HG03354 (cell line): ENCODE data around the gene CLIC5.
"Not testable (repeated sequence)": the region's sequence is repeated elsewhere in the genome, so short reads cannot be mapped to it uniquely, and the experiment has no call there.

ENCODE experiments used
- ATAC-seq: cut with Tn5 transposase; IDR thresholded peaks from one replicate; pipeline ENCODE4 v1.9.1; 2021; ENCODE audit warnings: mild to moderate bottlenecking; ENCODE audit not compliant: unreplicated experiment, poor library complexity, severe bottlenecking

CLIC5 gene

GRCh38 chr6:45933855-45934254, 81.8 kb downstream of the CLIC5 start:
- no peak for ATAC-seq

- no peak for ATAC-seq
Observed at GRCh38 chr6:45931232-45931631, 84.4 kb downstream of the CLIC5 start.

DNA sequence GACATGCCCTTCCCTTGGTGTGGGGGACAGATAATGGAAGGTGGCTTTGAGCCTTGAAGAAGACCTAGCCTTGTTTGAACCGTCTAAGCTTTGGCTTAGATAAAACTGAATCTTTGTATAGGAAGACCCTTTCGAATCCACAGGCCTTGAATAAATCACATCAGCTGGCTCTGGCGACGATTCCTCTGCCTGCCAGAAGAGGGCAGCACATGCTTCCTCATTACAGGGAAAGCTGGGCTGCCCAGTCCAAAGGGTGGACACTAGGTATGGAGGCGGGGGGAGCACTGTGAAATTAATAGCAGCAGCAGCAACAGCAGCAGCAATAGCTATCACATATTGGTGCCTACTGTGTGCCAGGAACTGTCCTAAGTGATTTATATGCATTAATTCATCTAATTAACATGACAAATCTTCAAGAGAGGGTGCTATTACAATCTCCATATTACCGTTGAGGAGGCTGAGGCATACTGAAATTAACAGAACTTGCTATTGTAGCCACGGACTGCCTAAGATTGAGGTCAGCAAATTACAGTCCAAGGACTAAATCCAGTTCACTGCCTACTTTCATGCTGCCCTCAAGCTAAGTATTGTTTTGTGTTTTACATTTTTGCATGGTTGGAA, 85.1 kb downstream of the CLIC5 start:
- no peak for ATAC-seq

DNA sequence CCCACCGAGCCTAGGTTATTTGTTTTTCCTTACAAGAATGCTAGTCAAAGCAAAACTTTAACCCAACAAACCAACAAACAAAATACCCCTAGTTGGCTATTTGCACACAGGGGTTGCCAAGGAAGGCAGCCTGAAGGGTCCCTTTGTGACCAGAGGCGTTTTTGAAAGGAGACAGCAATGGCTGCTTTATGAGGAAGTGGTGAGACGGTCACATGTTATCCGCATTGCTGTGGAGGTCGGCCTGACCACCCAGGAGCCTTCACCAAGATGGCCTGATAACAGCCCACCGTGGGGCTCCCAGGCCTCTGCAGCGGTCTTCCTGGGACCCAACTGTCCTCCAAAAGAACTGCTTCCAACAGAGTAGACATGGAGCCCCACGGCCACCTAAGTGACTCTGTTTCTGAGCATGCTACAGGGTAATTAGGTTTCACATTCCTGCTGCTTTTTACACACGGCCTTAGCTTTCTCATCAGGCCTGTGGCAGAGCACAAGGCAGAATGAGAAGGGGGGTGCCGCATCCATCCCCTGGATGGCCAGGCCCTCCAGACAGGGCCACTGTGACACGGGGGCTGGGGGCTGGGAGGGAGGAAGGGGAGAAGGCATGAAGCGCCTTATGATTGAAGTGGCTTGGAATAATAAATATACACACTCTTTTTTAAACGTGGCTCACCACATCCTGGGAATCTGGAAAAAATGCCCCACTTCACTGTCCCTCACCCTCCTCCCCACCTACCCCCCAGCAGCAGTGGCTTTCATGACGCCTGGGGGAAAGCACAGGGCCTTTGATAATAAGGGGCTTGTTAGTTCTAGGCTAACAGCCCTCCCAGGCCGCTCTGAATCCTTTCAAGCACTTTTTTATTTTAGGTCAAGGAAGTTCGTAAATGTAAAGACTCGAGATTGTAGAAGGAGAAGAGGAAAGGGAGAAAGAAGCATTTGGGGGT, 86.0 kb downstream of the CLIC5 start:
- no peak for ATAC-seq

DNA sequence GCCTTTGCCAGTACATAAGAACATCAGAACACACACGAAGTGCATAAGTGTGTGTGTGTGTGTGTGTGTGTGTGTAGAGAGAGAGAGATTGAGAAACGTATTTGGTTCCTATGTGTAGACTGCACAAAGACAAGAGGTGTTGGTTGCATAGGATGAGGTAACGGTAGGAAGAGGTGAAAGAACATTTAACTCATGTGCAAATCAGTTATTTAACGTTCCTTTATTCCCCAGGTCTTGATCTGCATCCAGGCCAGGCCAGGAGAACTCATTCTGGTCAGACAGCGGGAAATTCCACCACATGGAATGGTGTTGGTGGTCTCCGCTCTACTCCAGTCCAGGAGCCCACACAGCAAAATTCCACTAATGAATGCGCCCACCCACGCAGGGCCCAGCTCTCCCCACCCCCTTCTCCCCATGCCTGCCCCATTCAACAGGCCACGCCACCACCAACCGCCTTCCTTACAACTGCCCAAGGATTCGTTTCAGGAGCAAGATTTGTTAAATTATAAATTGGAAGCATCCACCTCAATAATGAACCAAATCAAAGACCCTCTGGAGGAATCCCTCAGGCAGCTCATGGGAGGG, 86.8 kb downstream of the CLIC5 start:
- ATAC-seq: no peak

- ATAC-seq: no peak
Observed at GRCh38 chr6:45927421-45928320, 88.0 kb downstream of the CLIC5 start.

DNA sequence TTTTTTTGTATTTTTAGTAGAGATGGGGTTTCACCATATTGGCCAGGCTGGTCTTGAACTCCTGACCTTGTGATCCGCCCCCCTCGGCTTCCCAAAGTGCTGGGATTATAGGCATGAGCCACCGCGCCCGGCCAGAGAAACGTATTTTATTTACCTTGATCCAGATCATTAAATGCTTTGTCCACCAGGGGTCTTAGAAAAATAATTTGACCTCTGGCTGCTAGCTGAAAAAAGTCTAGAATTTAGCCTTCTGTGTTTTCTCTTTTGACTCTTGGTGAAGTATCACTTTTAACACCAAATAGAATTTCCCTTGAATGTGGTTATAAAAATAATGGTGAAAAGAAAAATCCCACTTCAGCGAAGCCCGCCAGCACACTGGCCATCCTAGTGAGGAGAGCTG, 89.2 kb downstream of the CLIC5 start:
- ATAC-seq: not testable (repeated sequence)

- no peak for ATAC-seq
Observed at GRCh38 chr6:45924763-45925342, 90.8 kb downstream of the CLIC5 start.

DNA sequence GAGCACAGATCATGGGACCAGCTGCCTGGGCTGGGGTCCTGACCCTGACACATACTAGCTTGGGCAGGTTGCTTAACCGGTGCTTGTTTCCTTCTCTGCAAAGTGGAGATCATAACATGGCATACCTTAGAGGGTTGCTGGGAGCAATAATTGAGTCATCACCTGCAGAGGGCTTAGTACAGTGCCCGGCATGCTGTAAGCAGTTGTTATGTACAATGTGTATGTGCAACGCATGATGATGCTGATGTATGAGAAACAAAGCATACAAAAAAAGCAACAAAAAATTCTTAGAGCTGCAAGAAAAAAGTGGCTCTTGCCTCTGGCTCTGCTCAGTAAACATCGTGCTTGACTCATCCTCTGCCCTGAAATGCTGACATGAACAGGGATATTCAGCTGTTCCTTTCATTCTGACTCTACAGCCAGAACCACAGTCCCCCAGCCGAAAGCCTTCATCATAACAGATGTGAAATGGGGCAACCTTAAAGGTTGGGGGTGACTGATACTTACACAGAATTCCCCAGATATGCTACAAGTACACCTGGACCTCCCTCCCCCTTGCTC, 91.7 kb downstream of the CLIC5 start:
- ATAC-seq: peak; percentile 45

DNA sequence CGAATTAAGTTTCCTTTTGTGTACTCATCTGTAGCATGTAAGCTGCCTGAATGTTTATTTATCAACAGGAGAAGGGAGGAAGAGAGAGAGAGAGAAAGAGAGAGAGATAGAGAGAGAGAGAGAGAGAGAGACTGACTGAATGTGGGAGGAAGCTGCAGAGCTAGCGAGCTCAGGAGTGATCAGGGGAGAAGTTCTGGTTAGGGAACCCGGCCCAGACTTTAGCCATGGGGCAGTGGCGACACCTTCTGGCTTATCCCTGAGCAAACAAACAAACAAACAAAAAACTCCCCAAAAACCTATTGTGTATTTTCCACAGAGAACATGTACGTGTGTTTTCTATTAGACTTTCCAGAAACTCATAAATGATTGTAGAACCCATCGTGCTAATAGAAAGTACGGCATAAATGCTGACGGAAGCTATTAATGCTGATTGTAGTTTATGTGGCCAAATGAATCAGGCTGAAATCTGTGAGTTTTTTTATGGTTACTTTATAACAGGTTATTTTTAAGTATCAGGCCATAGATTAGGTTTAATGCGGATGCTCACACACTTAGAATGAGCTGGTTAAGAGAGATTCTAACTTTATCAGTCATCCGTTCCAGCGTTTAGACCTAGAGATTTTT, 92.8 kb downstream of the CLIC5 start:
- peak; percentile 45 for ATAC-seq

DNA sequence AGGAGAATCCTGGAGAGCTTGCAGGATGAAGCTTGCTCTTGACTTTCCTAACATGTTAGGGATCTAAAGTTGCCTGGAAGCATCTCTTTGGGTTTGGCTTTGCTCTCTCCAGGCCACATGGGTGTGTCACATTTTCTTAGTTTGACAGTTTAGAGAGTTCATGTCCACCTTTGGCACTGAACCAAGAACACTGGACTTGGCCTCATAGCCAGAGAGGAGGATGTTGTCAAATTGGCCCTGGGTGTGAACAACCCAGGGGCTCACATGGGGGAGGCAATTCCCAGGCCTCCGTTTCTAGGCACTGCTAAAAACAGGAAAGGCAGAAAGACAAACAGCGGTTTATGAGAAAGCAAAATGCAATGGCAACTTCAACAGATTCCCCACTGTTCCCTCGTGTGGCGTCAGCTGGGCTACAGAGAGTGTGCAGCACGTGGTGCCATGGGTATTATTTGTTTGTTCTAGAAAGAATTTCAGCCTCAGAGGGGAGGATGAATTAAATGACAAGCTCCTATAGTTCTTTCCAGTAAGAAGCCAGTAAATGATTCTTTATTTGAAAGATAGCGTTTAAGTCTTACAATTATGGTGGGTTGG, 93.9 kb downstream of the CLIC5 start:
- ATAC-seq: no peak

DNA sequence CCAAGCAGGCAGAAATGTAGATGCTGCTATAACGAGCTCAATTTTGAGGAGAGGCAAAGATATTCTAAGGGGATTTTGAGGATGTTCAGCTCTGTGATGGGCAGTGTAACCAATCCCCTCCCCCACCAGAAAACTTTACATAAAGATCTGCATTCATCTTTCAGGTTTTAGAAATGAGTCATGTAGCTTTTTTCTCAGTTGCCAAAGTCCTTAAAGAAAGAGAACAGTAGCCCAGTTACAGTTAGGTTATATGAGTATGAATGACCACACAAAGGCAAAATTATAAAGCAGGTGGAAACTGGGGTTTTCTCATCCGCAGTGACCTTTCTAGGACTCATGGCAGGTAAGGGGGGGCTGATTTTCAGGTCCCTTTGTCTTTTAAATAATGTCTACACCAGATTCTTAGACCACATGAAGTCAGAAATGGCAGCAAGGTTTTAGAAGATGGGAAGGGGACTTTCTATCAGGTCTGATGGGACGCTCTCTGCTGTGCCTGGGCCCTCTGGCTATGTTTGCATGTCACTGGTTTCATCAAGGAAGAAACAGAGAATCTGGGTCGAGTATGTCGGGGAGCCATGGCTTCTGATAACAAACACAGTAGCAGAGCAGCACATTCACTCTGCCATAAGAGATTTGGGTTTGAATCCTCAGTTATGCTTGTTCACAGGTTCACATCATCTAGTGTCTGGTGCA, 94.7 kb downstream of the CLIC5 start:
- ATAC-seq: peak; percentile 59

DNA sequence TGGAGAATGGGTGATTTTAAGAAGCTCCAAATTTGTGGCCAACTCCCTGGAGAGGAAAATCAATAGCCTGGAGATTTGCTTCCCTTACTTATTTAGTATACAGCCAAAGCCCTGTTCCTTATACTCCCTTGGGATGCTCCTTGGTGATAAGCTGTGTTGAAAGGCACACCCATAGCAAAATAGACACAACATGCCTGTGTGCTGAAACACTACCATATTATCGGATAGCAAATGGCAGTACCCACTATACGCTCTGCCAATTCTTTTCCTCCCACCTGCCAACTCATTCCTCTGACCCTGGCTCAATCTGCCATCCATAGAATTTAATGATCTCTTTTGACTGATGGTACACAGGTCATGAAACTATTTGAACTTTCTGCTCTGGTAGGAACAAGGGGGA, 98.2 kb downstream of the CLIC5 start:
- no peak for ATAC-seq

GRCh38 chr6:45916692-45917091, 99.0 kb downstream of the CLIC5 start:
- ATAC-seq: no peak

DNA sequence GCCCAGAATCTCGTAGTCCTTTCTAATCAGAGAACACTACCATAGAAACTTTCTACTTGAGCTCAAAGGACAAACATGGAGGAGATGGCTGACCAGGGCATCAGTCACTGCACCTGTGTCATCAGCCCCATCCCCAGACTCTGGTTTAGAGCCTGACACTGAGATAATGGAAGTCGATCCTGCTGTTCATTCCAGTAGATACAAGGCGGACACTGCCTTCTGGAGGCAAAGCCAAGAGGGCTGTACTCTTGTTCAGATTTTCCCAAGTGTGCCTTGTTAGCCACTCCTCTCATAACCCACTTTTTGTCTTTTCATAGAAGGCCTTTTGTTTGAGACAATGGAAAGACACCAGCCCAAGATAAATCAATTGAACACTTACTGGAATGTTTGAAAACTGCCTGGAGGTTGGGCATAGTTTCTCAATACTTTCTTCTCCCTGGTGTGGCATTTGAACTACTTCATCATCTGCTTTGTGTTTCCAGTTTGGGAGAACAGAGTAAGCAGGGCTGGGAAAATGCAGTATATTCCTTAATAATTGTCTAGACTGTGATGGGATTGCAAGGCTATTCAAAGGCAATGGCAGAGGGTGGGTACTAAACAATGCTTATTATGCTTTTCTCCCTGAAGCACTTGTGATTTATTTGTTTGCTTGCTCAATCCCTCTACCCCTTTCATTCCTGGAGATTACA, 99.7 kb downstream of the CLIC5 start:
- no peak for ATAC-seq

GRCh38 chr6:45911691-45912090, 104.0 kb downstream of the CLIC5 start:
- ATAC-seq: no peak

- ATAC-seq: no peak
Observed at GRCh38 chr6:45903959-45904358, 111.7 kb downstream of the CLIC5 start.
